22Rv1 (cell line): ENCODE data around the gene SLC7A14.

ENCODE experiments used
- ZFX ChIP-seq: fragments of 450-650 bp; IDR thresholded peaks from 2 replicates; pipeline ENCODE4 v1.6.1; 2017; ENCODE audit warnings: antibody characterized with exemption, borderline replicate concordance
- TF ChIP-seq, protein P1 (sequence below): fragments of 450-650 bp; IDR thresholded peaks from 2 replicates; pipeline ENCODE4 v1.5.1; 2017; ENCODE audit warnings: mild to moderate bottlenecking

DNA sequence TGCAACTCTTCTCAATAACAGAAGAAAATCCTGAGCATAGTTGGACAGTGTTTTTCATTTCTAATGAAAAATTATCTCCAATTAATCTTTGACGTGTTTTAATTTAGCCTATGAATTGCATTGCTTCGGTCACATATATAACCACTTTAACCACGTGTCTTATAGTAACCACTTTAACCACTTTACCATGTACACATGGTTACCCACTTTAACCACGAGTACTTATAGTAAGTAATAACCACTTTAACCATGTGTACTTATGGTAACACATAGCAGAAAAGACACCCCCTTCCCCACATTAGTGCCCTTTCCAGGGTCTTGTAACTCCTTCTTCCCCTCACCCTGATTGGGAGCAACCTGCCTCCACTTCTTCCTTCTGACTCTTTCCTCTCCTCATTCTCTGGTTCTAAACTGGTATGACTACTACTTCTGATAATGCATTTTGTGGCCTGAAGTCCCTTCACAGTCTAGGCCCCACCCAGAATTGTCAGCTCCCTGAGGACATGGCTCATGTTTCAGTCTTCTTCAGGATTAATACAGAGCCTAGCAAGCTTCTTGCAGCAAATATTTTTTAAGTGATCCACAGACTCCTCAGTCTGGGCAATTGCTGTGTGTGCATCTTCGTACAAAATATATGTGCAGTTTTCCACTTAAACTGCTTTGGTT is 25.0 kb downstream of the SLC7A14 start:
- TF ChIP-seq, protein P1, sequence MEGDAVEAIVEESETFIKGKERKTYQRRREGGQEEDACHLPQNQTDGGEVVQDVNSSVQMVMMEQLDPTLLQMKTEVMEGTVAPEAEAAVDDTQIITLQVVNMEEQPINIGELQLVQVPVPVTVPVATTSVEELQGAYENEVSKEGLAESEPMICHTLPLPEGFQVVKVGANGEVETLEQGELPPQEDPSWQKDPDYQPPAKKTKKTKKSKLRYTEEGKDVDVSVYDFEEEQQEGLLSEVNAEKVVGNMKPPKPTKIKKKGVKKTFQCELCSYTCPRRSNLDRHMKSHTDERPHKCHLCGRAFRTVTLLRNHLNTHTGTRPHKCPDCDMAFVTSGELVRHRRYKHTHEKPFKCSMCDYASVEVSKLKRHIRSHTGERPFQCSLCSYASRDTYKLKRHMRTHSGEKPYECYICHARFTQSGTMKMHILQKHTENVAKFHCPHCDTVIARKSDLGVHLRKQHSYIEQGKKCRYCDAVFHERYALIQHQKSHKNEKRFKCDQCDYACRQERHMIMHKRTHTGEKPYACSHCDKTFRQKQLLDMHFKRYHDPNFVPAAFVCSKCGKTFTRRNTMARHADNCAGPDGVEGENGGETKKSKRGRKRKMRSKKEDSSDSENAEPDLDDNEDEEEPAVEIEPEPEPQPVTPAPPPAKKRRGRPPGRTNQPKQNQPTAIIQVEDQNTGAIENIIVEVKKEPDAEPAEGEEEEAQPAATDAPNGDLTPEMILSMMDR: no peak
- no peak for TF ChIP-seq ZFX
